Neural cell (in vitro differentiated cells): ENCODE results near the gene MBD4. TPM values are rescaled to one million over a fixed set of nuclear protein-coding genes. Genes with fewer than 3 reads are reported as not detected.

ENCODE experiments used
- H2AFZ ChIP-seq: fragments of 200-600, 300-800 bp; sonication (generic), shearing (Covaris generic); 2 replicates; pipeline ENCODE4 v1.6.0; 2014; ENCODE audit warnings: low read depth, mild to moderate bottlenecking, antibody characterized with exemption, low read length, moderate library complexity
- H3F3A ChIP-seq: fragments of 200-600 bp; shearing (Covaris generic); 2 replicates; pipeline ENCODE4 v1.6.1; 2016; ENCODE audit warnings: mild to moderate bottlenecking, moderate library complexity, mixed read lengths, antibody characterized with exemption, low read length; ENCODE audit not compliant: insufficient read depth, poor library complexity, severe bottlenecking
- H3K27ac ChIP-seq: fragments of 200-600, 300-800 bp; sonication (generic), shearing (Covaris generic); 2 replicates; pipeline ENCODE4 v1.5.1; 2014; ENCODE audit warnings: mild to moderate bottlenecking, low read length, moderate library complexity
- H3K27me3 ChIP-seq: fragments of 300-800, 200-600 bp; sonication (generic), shearing (Covaris generic); 2 replicates; pipeline ENCODE4 v1.6.0; 2014; ENCODE audit warnings: mild to moderate bottlenecking, low read depth, low read length, moderate library complexity; ENCODE audit not compliant: insufficient read depth
- H3K36me3 ChIP-seq: fragments of 300-800, 200-600 bp; sonication (generic), shearing (Covaris generic); 2 replicates; pipeline ENCODE4 v1.5.1; 2014; ENCODE audit warnings: mild to moderate bottlenecking, antibody characterized with exemption, low read length, moderate library complexity; ENCODE audit not compliant: insufficient read depth
- H3K4me2 ChIP-seq: fragments of 300-800, 200-600 bp; sonication (generic), shearing (Covaris generic); 2 replicates; pipeline ENCODE4 v1.6.0; 2014; ENCODE audit warnings: mild to moderate bottlenecking, low read length
- H3K4me3 ChIP-seq: fragments of 300-800, 200-600 bp; sonication (generic), shearing (Covaris generic); 2 replicates; pipeline ENCODE4 v1.5.1; 2014; ENCODE audit warnings: mild to moderate bottlenecking, low read length, moderate library complexity
- H3K79me2 ChIP-seq: fragments of 200-600 bp; shearing (Covaris generic); replicated peaks from 2 replicates; pipeline ENCODE4 v1.6.0; 2014; ENCODE audit warnings: mild to moderate bottlenecking, low read length, moderate library complexity; ENCODE audit not compliant: insufficient read depth
- H3K9ac ChIP-seq: fragments of 300-800, 200-600 bp; sonication (generic), shearing (Covaris generic); 2 replicates; pipeline ENCODE4 v1.6.1; 2016; ENCODE audit warnings: mild to moderate bottlenecking, low read length, mixed read lengths
- H3K9me2 ChIP-seq: fragments of 200-600 bp; shearing (Covaris generic); 2 replicates; pipeline ENCODE4 v1.6.1; 2016; ENCODE audit warnings: mild to moderate bottlenecking, low read length, mixed read lengths; ENCODE audit not compliant: insufficient read depth
- H3K9me3 ChIP-seq: fragments of 200-600, 300-800 bp; sonication (generic), shearing (Covaris generic); 2 replicates; pipeline ENCODE4 v1.6.1; 2016; ENCODE audit warnings: mild to moderate bottlenecking, mixed run types, low read length, moderate library complexity, mixed read lengths
- H4K20me1 ChIP-seq: fragments of 200-600 bp; shearing (Covaris generic); 2 replicates; pipeline ENCODE4 v1.6.1; 2016; ENCODE audit warnings: mild to moderate bottlenecking, mixed run types; ENCODE audit not compliant: insufficient read depth
- CTCF ChIP-seq: fragments of 450-650 bp; IDR thresholded peaks from 2 replicates; pipeline ENCODE4 v1.5.1; 2014; ENCODE audit warnings: antibody characterized with exemption, mild to moderate bottlenecking, moderate library complexity; ENCODE audit not compliant: poor library complexity, severe bottlenecking
- EP300 ChIP-seq: fragments of 450-650 bp; conservative IDR thresholded peaks from 2 replicates; pipeline ENCODE4 v1.6.1; 2014; ENCODE audit warnings: antibody characterized with exemption, mild to moderate bottlenecking, moderate library complexity; ENCODE audit not compliant: poor library complexity, severe bottlenecking
- EZH2 ChIP-seq: fragments of 200-600, 300-800 bp; shearing (Covaris generic), sonication (generic); IDR thresholded peaks from 2 replicates; pipeline ENCODE4 v1.6.1; 2014; ENCODE audit warnings: antibody characterized with exemption, low read length, borderline replicate concordance, mild to moderate bottlenecking; ENCODE audit not compliant: insufficient read depth, poor library complexity, severe bottlenecking
- MXI1 ChIP-seq: fragments of 450-650 bp; conservative IDR thresholded peaks from 2 replicates; pipeline ENCODE4 v1.6.1; 2014; ENCODE audit warnings: antibody characterized with exemption, mild to moderate bottlenecking; ENCODE audit not compliant: poor library complexity, severe bottlenecking
- POLR2AphosphoS5 ChIP-seq: IDR thresholded peaks from 2 replicates; pipeline ENCODE4 v1.6.1; 2012
- RAD21 ChIP-seq: fragments of 450-650 bp; conservative IDR thresholded peaks from 2 replicates; pipeline ENCODE4 v1.6.1; 2014; ENCODE audit warnings: antibody characterized with exemption, mild to moderate bottlenecking, moderate library complexity
- REST ChIP-seq: IDR thresholded peaks from 2 replicates; pipeline ENCODE4 v1.6.1; 2012; ENCODE audit warnings: borderline replicate concordance
- SMC3 ChIP-seq: fragments of 450-650 bp; conservative IDR thresholded peaks from 2 replicates; pipeline ENCODE4 v1.6.1; 2014; ENCODE audit warnings: antibody characterized with exemption, mild to moderate bottlenecking, moderate library complexity; ENCODE audit not compliant: poor library complexity
- TAF1 ChIP-seq: IDR thresholded peaks from 2 replicates; pipeline ENCODE4 v1.6.1; 2012; ENCODE audit warnings: low read depth
- polyA plus RNA-seq: library from polyadenylated mRNA; depleted of rRNA; stranded (reverse); fragments of >200 nt; gene quantifications from 2 replicates; pipeline ENCODE4 v1.2.3, GENCODE V29; 2014

The MBD4 gene
- polyA plus RNA-seq, 1 donor from 2014 or later = 50.0 TPM

GRCh38 chr3:129445471-129445870 lies 5.7 kb upstream of the MBD4 start:
- no peaks in the 10 kb centered on the region for H3K9me3 ChIP-seq
- no peaks in the 10 kb centered on the region for H3K36me3 ChIP-seq
- no peak overlapping the region for H3K9ac ChIP-seq
- H3K4me3 ChIP-seq = no peak overlapping the region
- TF ChIP-seq POLR2AphosphoS5 (no peak), EZH2 (no peak), TAF1 (no peak), CTCF (no peak), MXI1 (no peak), REST (no peak), SMC3 (no peak), RAD21 (no peak), EP300 (no peak)
- H3F3A ChIP-seq = no peaks in the 10 kb centered on the region
- peaks cover 11% of the 10 kb centered on the region for H3K79me2 ChIP-seq
- no peaks in the 10 kb centered on the region for H3K27me3 ChIP-seq
- H3K27ac ChIP-seq = no peak overlapping the region
- H4K20me1 ChIP-seq = no peaks in the 10 kb centered on the region
- H2AFZ ChIP-seq = no peak overlapping the region
- H3K9me2 ChIP-seq = no peaks in the 10 kb centered on the region
- no peak overlapping the region for H3K4me2 ChIP-seq

GRCh38 chr3:129442947-129443346 lies 3.2 kb upstream of the MBD4 start:
- no peaks in the 10 kb centered on the region for H3F3A ChIP-seq
- H3K4me2 ChIP-seq = no peak overlapping the region
- no peak overlapping the region for H3K4me3 ChIP-seq
- H3K36me3 ChIP-seq = no peaks in the 10 kb centered on the region
- H3K79me2 ChIP-seq = peaks cover 24% of the 10 kb centered on the region
- TF ChIP-seq SMC3 = no peak
- TF ChIP-seq RAD21 = no peak
- no peak for TF ChIP-seq EZH2
- no peak for TF ChIP-seq CTCF
- no peak for TF ChIP-seq REST
- no peak for TF ChIP-seq MXI1
- TF ChIP-seq POLR2AphosphoS5 = no peak
- TF ChIP-seq EP300 = no peak
- no peak for TF ChIP-seq TAF1
- H3K9me3 ChIP-seq = no peaks in the 10 kb centered on the region
- H4K20me1 ChIP-seq = no peaks in the 10 kb centered on the region
- H3K27ac ChIP-seq = no peak overlapping the region
- H2AFZ ChIP-seq = no peak overlapping the region
- H3K9me2 ChIP-seq = no peaks in the 10 kb centered on the region
- H3K27me3 ChIP-seq = no peaks in the 10 kb centered on the region
- no peak overlapping the region for H3K9ac ChIP-seq
